Measurements from ENCODE around the gene RNU1-2.
"Not testable (repeated sequence)": the region's sequence is repeated elsewhere in the genome, so short reads cannot be mapped to it uniquely, and the experiment has no call there.

The RNU1-2 gene

DNA sequence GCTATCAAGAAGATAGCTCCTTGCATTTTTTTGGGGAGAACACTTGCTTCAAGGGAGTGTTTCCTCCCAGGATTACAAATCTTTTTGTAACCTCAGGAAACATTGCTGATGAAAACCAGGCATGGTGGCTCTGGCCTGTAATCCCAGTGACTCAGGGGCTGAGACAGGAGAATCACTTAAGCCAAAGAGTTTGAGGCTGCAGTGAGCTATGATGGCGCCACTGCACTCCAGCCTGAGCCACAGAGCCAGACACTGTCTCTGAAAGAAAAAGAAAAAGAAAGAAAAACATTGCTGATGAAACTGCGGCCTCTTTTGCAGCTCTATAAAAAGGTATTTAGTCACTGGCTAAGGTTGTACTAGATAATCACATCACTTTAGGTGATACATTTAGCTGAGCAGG is 7.3 kb downstream of the RNU1-2 start:
- TF ChIP-seq ZNF274 (IDR thresholded peaks at IDR 0.05; ENCODE audit: low read depth, low read length): no peak
- H3K4me3 ChIP-seq (ENCODE audit: low read length): no peak overlapping the region

DNA sequence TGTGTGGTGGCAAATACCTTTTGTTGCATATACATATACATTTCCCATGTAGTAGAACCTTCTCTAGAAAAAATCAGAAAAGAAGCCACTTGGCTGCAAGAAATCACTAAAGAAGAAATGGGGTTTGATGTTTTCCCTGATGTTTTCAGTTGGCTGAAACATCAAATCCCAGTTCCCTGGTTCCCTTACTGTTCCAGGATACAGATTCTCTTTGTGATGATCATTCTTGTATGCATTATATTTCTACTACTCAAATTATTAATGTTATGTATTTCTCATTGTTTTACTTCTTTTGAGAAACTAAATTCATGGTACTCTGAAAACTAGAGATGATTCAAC is 7.6 kb downstream of the RNU1-2 start:
- H3K4me3 ChIP-seq (ENCODE audit: low read length): no peak overlapping the region
- no peak for TF ChIP-seq ZNF274 (IDR thresholded peaks at IDR 0.05; ENCODE audit: low read depth, low read length)

DNA sequence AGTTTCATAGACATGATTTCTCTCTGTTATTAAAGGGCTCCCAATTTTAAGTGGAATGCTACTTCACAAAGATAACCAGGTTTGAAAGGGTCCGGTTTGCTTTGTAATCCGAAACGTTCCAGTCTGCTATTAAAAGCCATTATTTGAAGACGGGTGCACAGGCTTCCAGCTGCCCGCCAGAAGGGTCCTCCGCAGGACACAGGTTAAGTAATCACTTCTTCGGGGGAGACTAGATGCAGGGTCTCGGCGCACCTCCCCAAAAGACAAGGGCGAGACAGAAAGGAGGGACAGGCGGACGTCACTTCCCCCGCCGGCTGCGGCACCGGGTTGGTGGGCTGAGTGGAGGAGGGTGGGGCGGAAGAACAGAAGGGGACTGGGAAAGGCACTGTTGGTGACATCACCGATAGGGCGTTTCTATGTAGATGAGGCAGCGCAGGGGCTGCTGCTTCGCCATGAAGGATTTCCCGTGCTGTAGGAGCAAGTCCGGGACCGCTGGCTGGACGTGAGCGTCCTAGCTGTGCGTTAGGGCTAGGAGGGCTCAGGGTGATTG is 8.9 kb downstream of the RNU1-2 start:
- TF ChIP-seq ZNF274 (IDR thresholded peaks at IDR 0.05; ENCODE audit: low read depth, low read length): no peak
- H3K4me3 ChIP-seq (ENCODE audit: low read length): peak overlapping the region; percentile 53

DNA sequence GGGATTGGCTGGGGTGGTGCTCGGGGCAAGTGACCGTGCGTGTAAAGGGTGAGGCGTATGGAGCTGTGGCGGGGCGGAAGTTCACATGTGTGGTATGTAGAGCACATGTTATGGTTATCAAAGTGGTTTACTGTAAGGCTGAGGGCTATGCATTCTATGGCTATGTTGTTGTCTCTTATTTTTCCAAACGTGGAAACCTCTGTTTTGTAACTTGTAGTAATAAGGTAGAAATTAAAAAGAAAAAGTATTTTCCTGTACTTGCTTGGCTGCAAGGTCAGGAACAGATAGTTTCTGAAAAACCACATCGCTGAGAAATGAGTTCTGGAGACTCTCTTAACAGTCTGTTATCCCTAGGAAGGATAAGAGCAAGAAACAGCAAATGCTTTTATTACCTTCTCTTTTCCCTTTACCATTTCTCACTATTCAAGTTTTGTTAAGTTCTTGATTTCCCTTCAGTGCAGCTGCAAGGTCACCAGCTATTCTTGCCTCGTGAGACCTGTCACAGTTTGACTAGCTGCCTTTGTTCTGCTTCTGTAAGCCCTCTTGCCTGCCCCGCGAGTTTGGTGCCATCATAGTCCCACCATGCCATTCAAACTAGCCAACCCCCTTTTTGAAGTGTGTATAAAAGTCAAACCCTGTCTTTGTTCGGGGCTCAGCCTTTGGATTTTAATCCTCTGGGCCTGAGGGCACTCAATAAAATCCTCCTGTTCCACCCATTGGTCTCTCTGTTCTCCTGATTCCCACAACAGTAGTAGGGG is 9.5 kb downstream of the RNU1-2 start:
- no peak for TF ChIP-seq ZNF274 (IDR thresholded peaks at IDR 0.05; ENCODE audit: low read depth, low read length)
- peak overlapping the region; percentile 17; the same call in 1 of the 2 replicates for H3K4me3 ChIP-seq (ENCODE audit: low read length)

DNA sequence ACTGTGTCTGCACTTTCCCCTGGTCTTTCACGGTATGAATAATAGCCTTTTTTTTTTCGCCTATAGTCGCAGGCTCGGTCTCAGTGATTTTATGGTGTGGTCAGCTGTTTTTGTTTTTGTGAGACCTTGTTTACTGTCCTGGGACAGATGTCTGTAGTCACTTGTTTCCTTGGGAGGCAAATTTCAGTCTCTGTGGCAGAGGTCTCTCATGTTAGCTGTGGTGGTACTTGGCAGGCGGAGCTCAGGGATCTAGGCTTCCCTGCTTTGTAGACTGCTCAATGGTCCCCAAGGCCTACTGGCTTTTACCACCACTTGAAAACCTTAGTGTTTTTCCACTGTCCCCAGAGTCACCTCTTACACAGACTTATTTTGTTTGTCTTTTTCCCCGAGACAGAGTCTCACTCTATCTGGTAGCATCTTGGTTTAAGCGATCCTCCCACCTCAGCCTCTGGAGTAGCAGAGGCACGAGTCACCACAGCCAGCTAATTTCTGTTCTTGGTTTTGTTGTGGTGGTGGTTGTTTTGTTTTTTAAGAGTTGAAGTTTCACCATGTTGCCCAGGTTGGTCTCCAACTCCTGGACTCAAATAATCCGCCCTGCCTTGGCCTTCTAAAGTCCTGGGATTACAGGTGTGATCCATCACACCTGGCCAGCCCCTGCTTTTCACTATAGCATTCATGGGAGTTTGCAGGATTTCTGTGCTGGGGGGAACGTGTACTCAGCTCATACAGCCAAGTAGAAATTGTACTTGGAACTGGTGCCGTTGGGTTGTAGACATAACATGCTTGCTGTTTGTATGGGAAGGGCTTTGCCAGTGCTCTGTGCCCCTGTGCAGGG is 10.3 kb downstream of the RNU1-2 start:
- no peak for TF ChIP-seq ZNF274 (IDR thresholded peaks at IDR 0.05; ENCODE audit: low read depth, low read length)
- H3K4me3 ChIP-seq (ENCODE audit: low read length): no peak overlapping the region

DNA sequence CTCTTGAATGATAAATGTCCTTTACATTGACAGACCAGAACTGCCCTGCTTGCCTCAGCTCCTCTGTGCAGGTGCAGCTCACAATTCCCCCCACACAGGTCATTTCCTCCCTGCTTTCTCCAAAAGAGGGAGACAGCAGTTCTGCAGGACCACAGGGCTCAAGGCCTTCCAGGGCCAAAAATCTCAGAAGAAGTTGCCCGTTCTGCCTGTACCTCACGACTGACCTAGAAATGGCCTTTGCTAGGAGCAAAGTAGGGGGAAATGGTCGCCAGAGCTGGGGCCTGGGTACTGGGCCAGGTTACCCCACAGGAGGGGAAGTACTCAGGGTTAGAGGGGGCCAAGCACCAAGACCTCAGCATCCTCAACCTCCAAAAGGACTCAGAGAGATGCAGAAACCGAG is 11.1 kb downstream of the RNU1-2 start:
- no peak for TF ChIP-seq ZNF274 (IDR thresholded peaks at IDR 0.05; ENCODE audit: low read depth, low read length)

DNA sequence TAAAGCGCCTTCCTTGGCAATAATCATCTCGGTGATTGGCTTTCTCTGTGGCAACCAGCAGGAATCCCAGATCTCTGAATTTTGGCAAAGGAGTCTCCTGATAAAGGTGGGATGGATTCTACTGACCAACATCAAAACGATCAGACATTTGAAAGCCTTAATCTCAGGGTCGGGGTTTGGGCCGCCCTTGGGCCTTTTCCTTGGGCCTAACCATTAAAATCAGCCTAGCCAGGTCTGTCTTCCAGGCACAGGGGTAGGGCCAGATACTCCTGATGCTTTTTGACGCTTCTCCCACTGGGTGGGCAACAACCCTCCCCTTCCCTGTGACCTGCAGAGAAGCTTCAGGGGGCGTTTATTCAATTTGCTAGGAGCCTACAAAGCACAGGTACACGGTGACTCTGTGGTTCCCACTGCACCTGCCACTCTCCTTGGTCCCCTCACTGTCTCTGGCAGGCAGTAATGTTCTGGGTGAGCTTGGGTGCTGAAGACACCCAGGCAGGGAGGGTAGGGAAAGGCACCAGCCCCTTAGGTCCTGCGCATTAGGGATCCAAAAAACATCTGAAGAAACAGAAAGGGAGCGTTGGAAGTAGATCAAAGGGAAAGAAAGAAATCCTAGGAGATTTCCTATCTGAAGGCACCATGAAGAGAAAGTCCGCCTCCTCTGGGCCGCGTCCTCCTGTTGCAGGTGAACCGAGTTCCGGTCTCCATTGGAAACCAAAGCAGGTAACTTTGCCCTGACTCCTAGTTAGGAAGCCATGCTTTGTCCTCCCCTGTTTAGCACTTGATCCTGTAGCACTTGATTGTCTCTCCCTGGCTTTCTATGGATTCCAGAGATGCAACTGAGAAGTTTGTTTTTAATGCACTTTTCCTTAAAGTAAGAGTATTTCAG is 12.3 kb downstream of the RNU1-2 start:
- TF ChIP-seq ZNF274 (IDR thresholded peaks at IDR 0.05; ENCODE audit: low read depth, low read length): no peak
- no peak overlapping the region for H3K4me3 ChIP-seq (ENCODE audit: low read length)

More for the DNA sequence above, 11.1 kb downstream of the RNU1-2 start:
- no peak overlapping the region for H3K4me3 ChIP-seq (ENCODE audit: low read length)

DNA sequence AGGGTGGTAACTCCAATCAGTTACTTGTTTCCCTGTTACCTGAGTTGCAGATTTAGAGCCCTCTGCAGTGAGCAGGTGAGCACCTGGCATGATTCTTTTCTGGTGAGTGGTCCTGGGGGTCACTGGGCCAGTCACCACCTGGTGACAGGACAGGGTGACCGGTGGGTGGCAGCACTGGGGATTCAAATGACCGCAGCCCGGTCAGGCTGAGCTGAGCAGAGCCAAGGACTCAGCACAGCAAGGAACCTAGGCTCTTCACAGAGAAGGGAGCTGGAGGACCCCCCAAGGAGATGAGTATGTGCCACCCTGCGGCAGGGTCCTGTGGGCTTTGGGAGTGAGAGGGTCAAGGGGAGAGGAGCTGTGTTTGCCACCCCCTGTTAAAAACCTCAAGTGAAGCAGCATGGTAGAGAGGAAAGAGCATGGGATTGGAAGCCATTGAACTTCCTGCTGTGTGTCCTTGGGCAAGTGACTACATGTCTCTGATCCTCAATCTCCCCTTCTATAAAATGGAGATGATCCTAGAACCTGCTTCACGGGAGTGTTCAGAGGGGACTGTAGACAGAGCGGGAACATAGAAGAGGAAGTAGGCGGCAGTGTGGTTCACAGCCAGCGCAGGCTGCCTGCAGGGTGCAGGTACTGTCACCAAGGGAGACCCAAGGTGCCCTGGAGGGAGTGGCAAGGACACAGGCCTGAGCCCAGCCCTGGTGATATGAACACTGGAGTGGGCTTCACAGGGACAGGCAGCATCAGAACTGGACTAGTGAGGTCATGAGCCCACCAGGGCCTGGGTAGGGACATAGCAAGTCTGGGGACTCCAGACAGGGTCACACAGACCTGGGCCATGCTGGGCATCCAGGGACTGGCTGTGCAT is 16.3 kb downstream of the RNU1-2 start:
- H3K4me3 ChIP-seq (ENCODE audit: low read length): not testable (repeated sequence)

DNA sequence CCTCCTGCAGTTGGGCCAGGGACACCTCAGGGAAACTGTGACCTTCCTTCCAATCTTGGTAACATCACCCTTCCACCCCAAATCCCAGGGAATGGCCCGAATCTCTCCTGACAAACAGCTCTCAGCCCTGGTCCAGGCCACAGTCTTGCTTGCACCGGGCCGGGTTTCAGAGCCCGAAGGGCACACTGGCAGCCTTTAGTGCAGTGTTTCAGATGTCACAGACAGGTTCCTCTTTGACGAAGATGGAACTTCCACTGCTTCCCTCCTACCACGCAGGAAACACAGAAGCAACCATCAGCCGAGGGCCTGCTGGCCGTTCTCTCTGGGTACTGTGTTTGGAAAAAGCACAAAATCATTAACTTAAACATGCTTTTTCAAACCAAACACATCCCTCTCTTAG is 17.0 kb downstream of the RNU1-2 start:
- H3K4me3 ChIP-seq (ENCODE audit: low read length): not testable (repeated sequence)

DNA sequence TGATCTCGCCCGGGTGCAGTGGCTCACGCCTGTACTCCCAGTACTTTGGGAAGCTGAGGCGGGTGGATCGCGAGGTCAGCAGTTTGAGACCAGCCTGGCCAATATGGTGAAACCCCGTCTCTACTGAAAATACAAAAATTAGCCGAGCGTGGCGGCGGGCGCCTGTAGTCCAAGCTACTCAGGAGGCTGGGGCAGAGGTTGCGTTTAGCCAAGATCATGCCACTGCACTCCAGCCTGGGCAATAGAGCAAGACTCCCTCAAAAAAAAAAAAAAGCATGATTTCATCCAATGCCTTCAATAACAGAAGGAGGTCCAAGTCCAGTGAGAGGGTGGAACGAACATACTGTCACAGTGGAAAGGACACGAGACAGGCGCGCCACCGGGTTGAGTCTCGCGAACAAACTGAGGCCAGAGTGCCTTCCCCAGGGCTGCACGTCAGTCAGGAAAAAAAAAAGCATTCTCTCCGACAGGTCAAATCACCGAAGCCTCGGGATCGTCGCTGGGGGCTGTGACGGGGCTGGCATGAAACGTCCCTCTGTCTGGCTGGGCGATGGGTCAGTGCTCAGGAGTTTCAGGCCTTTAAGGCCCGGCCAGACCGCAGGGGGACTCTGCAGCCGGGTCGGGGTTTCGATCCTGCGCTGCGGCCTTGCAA is 17.5 kb downstream of the RNU1-2 start:
- no peak for TF ChIP-seq ZNF274 (IDR thresholded peaks at IDR 0.05; ENCODE audit: low read depth, low read length)
- peak overlapping the region; percentile 42; the same call in 1 of the 2 replicates for H3K4me3 ChIP-seq (ENCODE audit: low read length)

DNA sequence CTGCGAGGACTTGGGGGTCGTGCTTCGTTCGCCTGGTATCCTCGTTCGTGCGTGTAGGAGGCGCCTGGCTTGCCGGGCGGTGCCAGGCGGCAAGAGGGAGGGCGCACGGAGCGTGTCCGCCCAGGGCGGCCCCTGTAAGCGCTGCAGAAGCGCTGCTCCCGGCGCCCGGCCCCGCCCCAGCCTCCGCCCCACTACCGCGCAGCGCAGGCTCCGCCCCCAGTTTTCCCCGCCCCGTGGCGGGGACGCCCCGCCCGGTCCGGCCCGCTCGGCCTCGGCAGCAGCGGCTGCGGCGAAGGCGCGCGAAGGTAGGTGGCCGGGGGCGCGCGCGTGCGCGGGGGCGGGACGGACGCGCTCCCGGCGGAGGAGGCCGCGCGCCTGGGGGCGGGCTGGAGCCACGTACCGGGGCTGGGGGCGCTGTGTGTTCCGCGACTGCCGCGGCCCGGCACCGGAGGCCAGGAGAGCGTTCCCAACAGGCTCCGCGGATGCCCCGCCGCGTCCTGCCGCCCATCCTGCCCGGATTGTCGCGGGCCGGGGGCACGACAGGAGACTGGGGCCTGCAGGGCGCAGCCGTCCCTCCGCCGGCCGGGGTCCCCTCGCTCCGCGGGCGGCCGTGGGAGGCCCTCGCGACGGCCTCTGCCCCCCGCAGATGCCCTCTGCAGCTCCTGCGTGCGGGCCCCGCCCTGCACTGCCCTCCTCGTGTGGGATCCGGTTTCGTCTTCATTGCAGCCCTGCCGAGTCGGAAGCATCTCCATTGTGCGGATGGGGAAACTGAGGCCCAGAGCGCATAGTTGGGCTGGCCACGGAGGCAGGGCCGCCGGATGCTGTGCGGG is 18.3 kb downstream of the RNU1-2 start:
- peak overlapping the region; percentile 48; the same call in 1 of the 2 replicates for H3K4me3 ChIP-seq (ENCODE audit: low read length)
- no peak for TF ChIP-seq ZNF274 (IDR thresholded peaks at IDR 0.05; ENCODE audit: low read depth, low read length)

DNA sequence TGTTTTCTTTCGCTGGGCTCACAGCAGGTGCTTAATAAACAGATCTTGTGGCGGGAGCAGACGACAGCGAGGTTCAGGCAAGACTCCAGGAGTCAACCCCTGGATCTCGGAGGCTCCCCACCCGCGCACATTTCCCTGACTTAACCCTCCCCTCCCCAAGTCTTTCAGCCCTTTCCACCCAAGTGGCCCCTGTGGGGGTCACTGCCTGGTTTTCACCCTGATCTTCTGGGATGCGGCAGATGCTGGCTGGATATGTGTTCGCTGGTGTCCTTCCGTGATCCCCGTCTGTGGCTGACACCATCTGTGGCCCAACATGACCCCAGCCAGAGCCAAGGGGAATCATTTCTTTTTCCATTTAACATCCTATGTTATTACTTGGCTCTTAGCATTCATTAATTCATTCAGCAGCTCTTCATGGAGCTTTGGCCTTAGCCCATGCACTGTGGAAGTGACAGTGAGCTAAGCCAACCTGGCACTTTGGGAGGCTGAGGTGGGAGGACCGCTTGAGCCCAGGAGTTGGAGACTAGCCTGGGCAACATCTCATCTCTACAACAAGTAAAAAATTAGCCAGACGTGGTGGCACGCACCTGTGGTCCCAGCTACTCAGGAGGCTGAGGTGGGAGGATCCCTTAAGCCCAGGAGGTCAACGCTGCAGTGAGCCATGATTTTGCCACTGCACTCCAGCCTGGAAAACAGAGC is 19.3 kb downstream of the RNU1-2 start:
- H3K4me3 ChIP-seq (ENCODE audit: low read length): not testable (repeated sequence)

Measured in GM08714 (cell line).